Measurements from ENCODE around the gene HSPA1L.
"Not testable (repeated sequence)": the region's sequence is repeated elsewhere in the genome, so short reads cannot be mapped to it uniquely, and the experiment has no call there.

DNA sequence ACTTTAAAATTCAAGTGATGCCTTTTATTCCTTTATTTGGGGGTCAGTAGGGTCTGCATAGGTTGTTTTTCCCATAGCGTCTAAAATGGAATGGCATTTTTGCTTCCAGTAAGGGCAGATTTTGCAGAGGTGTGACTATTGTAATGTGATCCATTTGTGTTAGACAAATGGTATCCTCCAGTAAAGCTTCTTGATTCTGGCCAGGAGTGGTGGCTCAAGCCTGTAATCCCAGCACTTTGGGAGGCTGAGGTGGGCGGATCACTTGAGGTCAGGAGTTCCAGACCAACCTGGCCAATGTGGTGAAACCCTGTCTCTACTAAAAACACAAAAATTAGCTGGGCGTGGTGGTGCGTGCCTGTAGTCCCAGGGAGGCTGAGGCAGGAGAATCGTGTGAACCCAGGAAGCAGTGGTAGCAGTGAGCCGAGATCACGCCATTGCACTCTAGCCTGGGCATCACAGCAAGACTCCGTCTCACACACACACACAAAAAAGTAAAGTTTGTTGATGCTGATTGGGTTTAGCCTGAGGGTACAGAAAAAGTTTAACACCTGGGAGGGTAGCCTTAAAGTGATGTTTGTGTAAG is 2.9 kb upstream of the HSPA1L start:
- TF ChIP-seq, protein P1, sequence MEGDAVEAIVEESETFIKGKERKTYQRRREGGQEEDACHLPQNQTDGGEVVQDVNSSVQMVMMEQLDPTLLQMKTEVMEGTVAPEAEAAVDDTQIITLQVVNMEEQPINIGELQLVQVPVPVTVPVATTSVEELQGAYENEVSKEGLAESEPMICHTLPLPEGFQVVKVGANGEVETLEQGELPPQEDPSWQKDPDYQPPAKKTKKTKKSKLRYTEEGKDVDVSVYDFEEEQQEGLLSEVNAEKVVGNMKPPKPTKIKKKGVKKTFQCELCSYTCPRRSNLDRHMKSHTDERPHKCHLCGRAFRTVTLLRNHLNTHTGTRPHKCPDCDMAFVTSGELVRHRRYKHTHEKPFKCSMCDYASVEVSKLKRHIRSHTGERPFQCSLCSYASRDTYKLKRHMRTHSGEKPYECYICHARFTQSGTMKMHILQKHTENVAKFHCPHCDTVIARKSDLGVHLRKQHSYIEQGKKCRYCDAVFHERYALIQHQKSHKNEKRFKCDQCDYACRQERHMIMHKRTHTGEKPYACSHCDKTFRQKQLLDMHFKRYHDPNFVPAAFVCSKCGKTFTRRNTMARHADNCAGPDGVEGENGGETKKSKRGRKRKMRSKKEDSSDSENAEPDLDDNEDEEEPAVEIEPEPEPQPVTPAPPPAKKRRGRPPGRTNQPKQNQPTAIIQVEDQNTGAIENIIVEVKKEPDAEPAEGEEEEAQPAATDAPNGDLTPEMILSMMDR (IDR thresholded peaks at IDR 0.05 in 2 of 3, conservative IDR thresholded peaks at IDR 0.05 in 1 of 3; ENCODE audit: borderline replicate concordance in 1 of 3, insufficient read depth in 1 of 3, low read depth in 2 of 3, low read length in 2 of 3), result not testable (repeated sequence)
- not testable (repeated sequence) for TF ChIP-seq YY1 (IDR thresholded peaks at IDR 0.05; ENCODE audit: extremely low read depth, insufficient replicate concordance, low read depth, low read length); POLR2A (IDR thresholded peaks at IDR 0.05; ENCODE audit: borderline replicate concordance, extremely low read depth, insufficient read depth, insufficient read length); RAD21 (IDR thresholded peaks at IDR 0.05; ENCODE audit: low read depth); JUND (IDR thresholded peaks at IDR 0.05); EZH2phosphoT487 (IDR thresholded peaks at IDR 0.05; ENCODE audit: borderline replicate concordance); EZH2 (IDR thresholded peaks at IDR 0.05); SIN3A (IDR thresholded peaks at IDR 0.05; ENCODE audit: low read depth)
